ES-I3 (cell line): ENCODE measurements around the gene CPT1A.

Source experiments
- H3K36me3 ChIP-seq: 2 replicates; pipeline ENCODE4 v1.6.1; 2013; ENCODE audit warnings: mild to moderate bottlenecking, low read length, control low read depth, moderate library complexity; ENCODE audit not compliant: insufficient read depth
- H3K4me1 ChIP-seq: 2 replicates; pipeline ENCODE4 v1.6.1; 2013; ENCODE audit warnings: mild to moderate bottlenecking, control low read depth, low read length; ENCODE audit not compliant: insufficient read depth
- H3K9ac ChIP-seq: 2 replicates; pipeline ENCODE4 v1.6.1; 2013; ENCODE audit warnings: low read depth, mild to moderate bottlenecking, low read length, moderate library complexity
- H3K9me3 ChIP-seq: 2 replicates; pipeline ENCODE4 v1.6.1; 2013; ENCODE audit warnings: mild to moderate bottlenecking, low read length, moderate library complexity; ENCODE audit not compliant: control insufficient read depth, insufficient read depth

Gene CPT1A

DNA sequence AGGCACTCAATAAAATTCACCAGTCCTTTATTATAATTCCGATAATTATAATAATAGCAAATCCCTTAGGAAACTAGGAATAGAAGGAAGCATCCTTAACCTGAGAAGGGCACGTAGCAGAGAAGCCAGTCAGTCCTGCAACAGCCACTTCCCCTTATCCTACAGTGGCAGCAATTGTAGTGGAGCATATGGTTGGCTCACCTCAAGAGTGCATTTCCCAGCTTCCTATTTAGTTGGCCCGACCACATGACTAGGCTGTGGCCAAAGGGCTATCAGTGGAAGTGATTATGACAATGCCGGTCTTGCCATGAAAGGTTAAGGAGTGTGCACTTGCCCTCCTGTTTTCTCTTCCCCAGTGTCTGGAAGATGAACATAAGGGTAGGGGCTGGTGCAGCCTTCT is 117.4 kb downstream of the CPT1A start:
- Histone ChIP-seq H3K36me3 (no peaks in the 10 kb centered on the region), H3K9ac (no peak overlapping the region), H3K4me1 (peaks cover 8% of the 10 kb centered on the region), H3K9me3 (peaks cover 4% of the 10 kb centered on the region; the same call in 1 of the 2 replicates)

DNA sequence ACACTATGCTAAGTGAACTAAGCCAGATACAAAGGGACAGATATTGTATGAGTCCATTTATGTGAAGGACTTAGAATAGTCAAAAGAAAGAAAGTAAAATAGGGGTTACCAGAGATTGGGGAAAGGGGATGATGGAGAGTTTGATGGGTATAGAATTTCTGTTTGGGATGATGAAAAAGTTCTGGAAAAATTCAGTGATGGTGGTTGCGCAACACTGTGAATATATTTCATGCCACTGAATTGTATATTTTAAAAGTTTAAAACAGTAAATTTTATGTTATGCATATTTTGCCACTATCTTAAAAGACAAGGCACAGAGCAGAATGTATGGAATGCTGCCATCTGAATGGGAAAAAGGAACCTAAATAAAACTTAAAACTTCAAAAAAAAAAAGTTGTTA is 119.6 kb downstream of the CPT1A start:
- Histone ChIP-seq H3K9me3 (peaks cover 4% of the 10 kb centered on the region; the same call in 1 of the 2 replicates), H3K36me3 (no peaks in the 10 kb centered on the region), H3K9ac (no peak overlapping the region), H3K4me1 (peaks cover 8% of the 10 kb centered on the region)

GRCh38 chr11:68721075-68721474 is 120.6 kb downstream of the CPT1A start:
- Histone ChIP-seq H3K36me3 (no peaks in the 10 kb centered on the region), H3K4me1 (peaks cover 4% of the 10 kb centered on the region), H3K9ac (no peak overlapping the region), H3K9me3 (peaks cover 4% of the 10 kb centered on the region; the same call in 1 of the 2 replicates)

DNA sequence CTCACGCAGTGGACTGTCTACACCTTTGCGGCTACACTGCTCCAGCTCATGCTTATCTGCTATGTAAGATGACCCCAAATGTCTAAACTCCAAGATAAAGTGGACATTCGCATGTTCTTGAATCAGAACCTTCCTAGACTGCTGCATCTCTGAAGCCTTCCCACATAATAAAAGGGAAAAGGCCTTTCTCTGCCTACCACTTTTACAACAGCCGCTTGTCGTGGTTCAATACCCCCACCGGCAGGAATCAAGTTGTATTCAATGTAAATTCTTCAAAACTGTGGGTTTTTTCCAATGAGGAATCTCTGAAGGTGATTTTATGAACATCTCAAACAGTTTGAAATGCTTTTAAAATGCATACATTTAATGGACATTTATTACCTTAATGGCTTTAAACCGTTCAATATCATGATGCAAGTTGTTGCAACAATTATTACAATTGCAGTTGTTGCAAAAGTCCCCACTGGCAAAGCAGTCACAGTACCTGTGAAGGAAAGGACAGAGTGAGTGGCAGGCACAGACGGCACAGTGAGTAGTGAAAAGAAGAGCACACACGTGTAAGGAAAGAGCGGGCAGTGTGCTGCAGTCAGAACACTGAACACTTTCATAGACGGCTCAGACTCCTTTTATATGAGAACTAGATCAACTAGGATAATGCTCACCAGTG is 126.1 kb downstream of the CPT1A start:
- Histone ChIP-seq H3K9ac (no peak overlapping the region), H3K9me3 (peaks cover 4% of the 10 kb centered on the region; the same call in 1 of the 2 replicates), H3K4me1 (peaks cover 4% of the 10 kb centered on the region), H3K36me3 (no peaks in the 10 kb centered on the region)

DNA sequence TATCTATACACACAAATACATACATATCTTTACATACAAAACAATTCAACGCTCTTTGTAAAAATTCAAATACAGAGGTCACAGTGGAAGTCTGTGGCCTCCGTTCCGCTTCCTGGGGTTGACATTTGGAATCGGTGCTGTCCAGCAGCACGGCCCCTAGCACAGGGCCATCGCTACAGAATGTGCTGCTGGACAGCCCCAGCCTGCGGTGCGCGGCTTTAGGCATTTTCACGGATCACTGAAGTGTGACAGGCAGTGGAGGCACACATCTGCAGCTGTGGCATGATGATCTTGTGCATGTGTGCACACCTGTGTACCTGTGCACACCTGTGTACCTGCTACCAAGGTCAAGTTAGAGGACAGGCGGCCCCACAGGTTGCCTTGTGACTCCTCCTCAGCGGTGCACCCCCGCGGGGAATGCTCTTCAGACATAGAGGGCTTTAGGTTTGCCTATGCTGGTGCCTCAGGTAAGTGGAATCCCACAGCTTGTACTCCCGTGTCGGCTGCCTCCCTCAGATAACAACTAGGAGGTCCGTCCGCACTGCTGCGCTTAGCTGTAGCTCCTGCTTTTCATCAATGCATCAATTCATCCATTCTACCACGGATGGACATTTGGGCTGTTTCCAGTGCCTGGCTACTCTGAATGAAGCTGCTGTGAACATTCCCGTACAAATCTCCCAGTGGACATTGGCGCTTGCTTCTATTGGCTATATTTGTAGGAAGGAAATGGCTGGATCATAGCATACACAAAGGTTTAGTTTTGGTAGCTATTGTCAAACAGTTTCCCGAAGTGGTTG is 127.5 kb downstream of the CPT1A start:
- H3K36me3 ChIP-seq = no peaks in the 10 kb centered on the region
- H3K9me3 ChIP-seq = no peaks in the 10 kb centered on the region
- H3K4me1 ChIP-seq = peaks cover 4% of the 10 kb centered on the region
- no peak overlapping the region for H3K9ac ChIP-seq

GRCh38 chr11:68711114-68711513 is 130.6 kb downstream of the CPT1A start:
- Histone ChIP-seq H3K9me3 (no peaks in the 10 kb centered on the region), H3K4me1 (peaks cover 15% of the 10 kb centered on the region), H3K9ac (no peak overlapping the region), H3K36me3 (no peaks in the 10 kb centered on the region)

DNA sequence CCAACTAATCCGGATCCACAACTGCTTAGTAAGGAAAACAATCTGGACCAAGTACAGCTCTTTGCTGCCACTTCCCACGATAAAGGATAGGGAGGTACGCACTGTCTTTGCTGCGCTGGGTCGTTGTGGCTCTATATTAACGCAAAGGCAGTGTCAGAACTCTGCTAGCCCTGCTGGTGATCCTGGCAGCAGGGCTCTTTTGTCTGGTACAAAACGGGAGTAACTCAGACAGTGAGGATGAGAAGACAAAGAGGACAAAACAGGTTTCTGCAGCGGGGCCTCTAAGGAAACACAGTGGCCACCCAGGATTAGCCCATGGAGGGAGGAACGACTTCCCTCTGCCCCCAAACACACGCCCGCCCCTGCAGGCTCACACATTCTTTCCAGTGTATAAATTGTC is 131.3 kb downstream of the CPT1A start:
- no peaks in the 10 kb centered on the region for H3K9me3 ChIP-seq
- peaks cover 16% of the 10 kb centered on the region for H3K4me1 ChIP-seq
- no peak overlapping the region for H3K9ac ChIP-seq
- H3K36me3 ChIP-seq = no peaks in the 10 kb centered on the region

GRCh38 chr11:68709062-68709461 is 132.7 kb downstream of the CPT1A start:
- no peaks in the 10 kb centered on the region for H3K9me3 ChIP-seq
- H3K4me1 ChIP-seq = peaks cover 21% of the 10 kb centered on the region
- H3K36me3 ChIP-seq = no peaks in the 10 kb centered on the region
- H3K9ac ChIP-seq = no peak overlapping the region

DNA sequence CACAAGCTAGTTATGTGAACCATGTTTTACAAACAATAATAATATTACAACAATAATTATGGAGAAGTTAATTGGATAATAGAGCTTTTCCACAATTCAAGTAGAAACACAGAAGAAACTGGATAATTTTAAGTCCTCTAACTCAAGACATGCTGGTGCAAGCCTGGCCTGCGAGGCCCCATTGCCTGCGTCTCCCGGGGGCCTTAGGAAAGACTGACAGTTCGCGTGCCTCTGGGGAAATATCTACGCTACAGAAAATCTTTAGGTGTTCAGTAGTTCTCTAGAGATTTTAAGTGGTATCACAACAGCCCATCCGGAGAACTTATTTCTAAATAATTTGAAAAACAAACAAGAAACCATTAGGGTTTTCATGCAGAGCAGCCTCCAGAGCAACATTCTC is 134.2 kb downstream of the CPT1A start:
- Histone ChIP-seq H3K9me3 (no peaks in the 10 kb centered on the region), H3K9ac (no peak overlapping the region), H3K4me1 (peaks cover 21% of the 10 kb centered on the region), H3K36me3 (no peaks in the 10 kb centered on the region)

DNA sequence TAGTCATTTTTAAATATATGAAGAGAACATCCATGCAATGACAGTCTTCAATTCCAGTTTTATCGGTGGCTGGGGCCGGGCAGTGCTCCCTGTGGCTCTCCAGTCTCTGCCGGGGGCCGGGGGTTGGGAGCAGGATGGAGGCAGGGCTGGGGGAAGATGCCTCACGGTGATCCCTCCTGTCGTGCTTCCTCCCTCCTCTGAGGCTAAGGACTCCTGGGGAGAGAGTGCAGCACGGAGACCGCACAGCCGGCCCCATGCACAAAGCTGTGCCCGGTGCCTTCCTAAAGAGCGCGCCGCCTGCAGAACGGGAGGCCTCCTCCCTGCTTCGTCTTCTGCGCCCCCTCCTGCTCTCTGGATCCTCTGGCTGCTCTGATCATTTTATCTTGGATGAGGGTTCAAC is 136.8 kb downstream of the CPT1A start:
- peak overlapping the region; percentile 45; the same call in 1 of the 2 replicates for H3K9ac ChIP-seq

More for the DNA sequence above, 136.8 kb downstream of the CPT1A start:
- H3K36me3 ChIP-seq = no peaks in the 10 kb centered on the region
- peaks cover 21% of the 10 kb centered on the region for H3K4me1 ChIP-seq
- H3K9me3 ChIP-seq = no peaks in the 10 kb centered on the region
